ENCODE results near the gene CEL. TPM values are rescaled to one million over a fixed set of nuclear protein-coding genes. Genes with fewer than 3 reads are reported as not detected.
"Not testable (repeated sequence)": the region's sequence is repeated elsewhere in the genome, so short reads cannot be mapped to it uniquely, and the experiment has no call there.

CEL gene
- total RNA-seq, 2 experiments from 2014 or later, result 1.2 to 1.8 TPM

DNA sequence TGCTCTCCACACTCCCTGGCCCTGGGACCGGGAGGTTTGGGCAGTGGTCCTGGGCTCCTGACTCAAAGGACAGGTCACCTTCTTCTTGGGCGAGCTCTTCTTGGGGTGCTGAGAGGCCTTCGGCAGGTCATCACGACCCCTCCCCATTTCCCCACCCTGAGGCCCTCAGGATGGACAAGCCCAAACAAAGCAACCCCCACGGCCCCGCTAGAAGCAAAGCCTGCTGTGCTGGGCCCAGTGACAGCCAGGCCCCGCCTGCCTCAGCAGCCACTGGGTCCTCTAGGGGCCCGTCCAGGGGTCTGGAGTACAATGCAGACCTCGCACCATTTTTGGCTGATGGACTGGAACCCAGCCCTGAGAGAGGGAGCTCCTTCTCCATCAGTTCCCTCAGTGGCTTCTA is 21.9 kb downstream of the CEL start:
- H3K4me2 ChIP-seq (ENCODE audit: low read length); H3K9me3 ChIP-seq (ENCODE audit: low read length); H3K36me3 ChIP-seq (ENCODE audit: insufficient read depth, low read length); H3K27ac ChIP-seq (ENCODE audit: low read depth, low read length, poor library complexity, severe bottlenecking); POLR2A ChIA-PET; BruUV-seq (replicated peaks); H3K4me3 ChIP-seq (ENCODE audit: low read depth, low read length, poor library complexity, severe bottlenecking); H4K20me1 ChIP-seq (ENCODE audit: insufficient read depth, low read length); DNase-seq (ENCODE audit: low spot score); intact Hi-C loops (cut with micrococcal nuclease; ENCODE audit: unreplicated experiment); H2AFZ ChIP-seq (ENCODE audit: low read length); H3K79me2 ChIP-seq (ENCODE audit: insufficient read depth, low read depth, low read length); CTCF ChIA-PET (ENCODE audit: unreplicated experiment); H3K9me2 ChIP-seq (ENCODE audit: insufficient read depth, low read length); H3K4me1 ChIP-seq (ENCODE audit: insufficient read depth, low read length, poor library complexity, severe bottlenecking): not testable (repeated sequence)

- H3K27ac ChIP-seq (ENCODE audit: low read depth, low read length, poor library complexity, severe bottlenecking); H3K9me2 ChIP-seq (ENCODE audit: insufficient read depth, low read length); H3K9me3 ChIP-seq (ENCODE audit: low read length); CTCF ChIA-PET (ENCODE audit: unreplicated experiment); intact Hi-C loops (cut with micrococcal nuclease; ENCODE audit: unreplicated experiment); BruUV-seq (replicated peaks); H3K79me2 ChIP-seq (ENCODE audit: insufficient read depth, low read depth, low read length); H3K36me3 ChIP-seq (ENCODE audit: insufficient read depth, low read length); H3K4me2 ChIP-seq (ENCODE audit: low read length); H3K4me1 ChIP-seq (ENCODE audit: insufficient read depth, low read length, poor library complexity, severe bottlenecking); DNase-seq (ENCODE audit: low spot score); H4K20me1 ChIP-seq (ENCODE audit: insufficient read depth, low read length); H3K4me3 ChIP-seq (ENCODE audit: low read depth, low read length, poor library complexity, severe bottlenecking); H2AFZ ChIP-seq (ENCODE audit: low read length): not testable (repeated sequence)
- POLR2A ChIA-PET, result interaction anchor here (0.7 kb wide), 1 partner anchor 9 kb away, joined by 3 read pairs; no protein-coding TSS in a partner anchor
These were observed 24.6 kb downstream of the CEL start for GRCh38 chr9:133086212-133086860.

DNA sequence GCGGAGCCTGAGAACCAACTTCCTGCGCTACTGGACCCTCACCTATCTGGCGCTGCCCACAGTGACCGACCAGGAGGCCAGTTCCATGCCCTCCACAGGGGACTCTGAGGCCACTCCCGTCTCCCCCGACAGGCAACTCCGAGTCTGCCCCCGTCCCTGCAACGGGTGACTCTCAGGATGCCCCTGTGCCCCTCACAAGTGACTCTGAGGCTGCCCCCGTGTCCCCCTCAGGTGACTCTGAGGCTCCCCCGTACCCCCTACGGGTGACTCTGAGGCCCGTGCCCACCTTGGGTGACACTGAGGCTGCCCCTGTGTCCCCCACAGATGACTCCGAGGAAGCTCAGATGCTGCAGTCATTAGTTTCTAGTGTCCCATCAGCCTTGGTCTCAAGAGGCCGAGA is 25.1 kb downstream of the CEL start:
- Histone ChIP-seq H3K9me3 (ENCODE audit: low read length) (no peaks in the 10 kb centered on the region), H2AFZ (ENCODE audit: low read length) (no peak overlapping the region), H3K27ac (ENCODE audit: low read depth, low read length, poor library complexity, severe bottlenecking) (no peak overlapping the region), H3K4me1 (ENCODE audit: insufficient read depth, low read length, poor library complexity, severe bottlenecking) (no peaks in the 10 kb centered on the region), H3K4me2 (ENCODE audit: low read length) (no peak overlapping the region), H3K79me2 (ENCODE audit: insufficient read depth, low read depth, low read length) (no peaks in the 10 kb centered on the region), H3K4me3 (ENCODE audit: low read depth, low read length, poor library complexity, severe bottlenecking) (no peak overlapping the region), H3K36me3 (ENCODE audit: insufficient read depth, low read length) (no peaks in the 10 kb centered on the region), H3K9me2 (ENCODE audit: insufficient read depth, low read length) (no peaks in the 10 kb centered on the region), H4K20me1 (ENCODE audit: insufficient read depth, low read length) (no peaks in the 10 kb centered on the region)
- no peak for TF ChIP-seq EZH2phosphoT487 (IDR thresholded peaks at IDR 0.05; ENCODE audit: borderline replicate concordance, low read depth, low read length)
- TF ChIP-seq CTCF (conservative IDR thresholded peaks at IDR 0.05; ENCODE audit: low read length), result no peak
- BruUV-seq (replicated peaks), result no TSS peak
- intact Hi-C loops (cut with micrococcal nuclease; ENCODE audit: unreplicated experiment), result no loop called here
- ChIA-PET POLR2A (no interaction called here), CTCF (ENCODE audit: unreplicated experiment) (no interaction called here)
- no peak for DNase-seq (ENCODE audit: low spot score)
